AML-193 (cell line): Measurements from ENCODE around the gene TOE1.
A peak's percentile ranks its signal among the peaks of the same experiment; 100 is the strongest.
"Not testable (repeated sequence)": the region's sequence is repeated elsewhere in the genome, so short reads cannot be mapped to it uniquely, and the experiment has no call there.

Experiments
- DNase-seq, 2 experiments: peaks; one replicate each; lab custom pipeline; 2025; lab: John Stamatoyannopoulos, UW

Gene TOE1

DNA sequence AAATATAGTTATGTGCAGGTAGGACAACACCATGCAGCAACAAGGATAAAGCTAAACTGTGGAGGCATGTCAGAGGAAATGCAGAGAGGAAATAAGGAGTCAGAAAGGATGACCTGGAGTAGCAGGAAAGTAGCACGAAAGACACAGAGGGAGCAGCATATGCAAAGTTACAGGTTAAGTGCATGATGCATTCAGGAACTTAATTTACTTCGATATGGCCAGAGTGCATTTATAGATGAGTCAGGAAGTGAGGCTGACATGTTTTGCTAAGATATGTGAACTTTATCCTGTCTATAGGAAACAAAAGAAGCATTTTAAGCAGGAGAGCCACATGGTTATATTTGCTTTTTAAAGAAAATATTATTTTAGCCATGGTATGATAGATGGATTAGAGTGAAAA lies 15.7 kb downstream of the TOE1 start:
- no peak for DNase-seq

DNA sequence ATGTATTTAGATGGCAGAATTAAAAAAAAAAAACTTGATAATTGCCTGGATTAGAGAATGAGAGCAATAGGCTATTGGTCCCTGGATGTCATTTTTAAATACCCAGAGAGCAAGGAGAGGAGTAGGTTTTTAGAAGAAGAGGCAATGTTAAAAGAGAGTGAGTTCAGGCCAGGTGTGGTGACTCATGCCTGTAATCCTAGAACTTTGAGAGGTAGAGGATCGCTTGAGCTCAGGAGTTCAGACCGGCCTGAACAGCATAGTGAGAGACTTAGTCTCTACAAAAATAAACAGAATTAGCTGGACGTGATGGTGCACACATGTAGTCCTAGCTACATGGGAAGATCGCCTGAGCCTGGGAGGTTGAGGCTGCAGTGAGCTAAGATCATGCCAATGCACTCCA lies 16.2 kb downstream of the TOE1 start:
- DNase-seq: no peak

DNA sequence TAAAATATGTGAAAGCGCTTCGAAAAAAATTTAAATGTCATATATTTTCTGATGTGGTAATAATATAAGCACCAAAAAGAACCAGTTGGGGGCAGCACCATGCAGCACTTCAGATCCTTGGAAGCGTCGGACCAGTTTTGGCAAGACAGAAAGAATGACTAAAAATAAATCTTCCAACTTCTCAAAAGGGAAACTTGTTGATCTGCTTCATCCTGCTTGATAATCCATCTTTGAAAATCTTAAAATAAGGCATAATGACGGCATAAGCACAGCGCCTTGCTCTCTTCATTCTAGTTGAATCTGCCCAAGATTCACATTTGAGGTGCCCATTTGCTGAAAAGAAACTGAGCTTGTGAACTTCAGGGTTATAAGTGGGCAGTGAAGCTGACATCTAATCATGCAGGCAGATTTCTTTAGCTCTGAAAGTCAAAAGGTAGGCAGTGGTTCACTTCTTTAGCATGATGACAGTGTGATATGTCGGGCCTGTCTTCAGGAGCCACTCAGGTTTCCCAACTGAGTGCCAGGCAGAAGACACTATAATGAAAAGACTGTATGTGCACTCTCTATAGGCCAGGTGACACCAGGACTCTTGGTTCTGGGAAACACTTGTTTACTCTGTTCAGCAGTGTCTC lies 20.0 kb downstream of the TOE1 start:
- peak; percentile 60 to 66 for DNase-seq

GRCh38 chr1:45360981-45361380 lies 21.0 kb downstream of the TOE1 start:
- DNase-seq: not testable (repeated sequence)

- DNase-seq: no peak
These were observed 24.3 kb downstream of the TOE1 start for GRCh38 chr1:45364294-45364693.

DNA sequence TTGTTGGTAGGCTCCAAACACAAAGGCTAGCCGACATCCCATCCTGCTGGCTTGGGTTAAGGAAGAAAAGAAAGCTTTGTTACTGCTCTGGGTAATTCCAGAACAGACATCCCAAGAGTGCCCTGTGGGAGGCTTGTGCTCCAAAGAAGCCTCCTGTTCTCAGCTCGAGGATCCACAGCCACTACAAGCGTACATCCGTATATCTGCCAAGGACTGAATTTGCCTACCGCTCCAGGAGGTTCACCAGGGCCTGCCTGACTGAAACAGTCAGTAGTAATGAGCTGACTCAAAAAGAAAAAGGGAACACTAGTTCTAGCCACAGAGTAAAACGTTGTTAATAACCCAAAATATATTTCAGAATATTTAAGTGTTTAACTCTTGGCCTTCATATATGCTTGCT lies 25.1 kb downstream of the TOE1 start:
- DNase-seq: no peak

GRCh38 chr1:45370575-45370974 lies 30.6 kb downstream of the TOE1 start:
- DNase-seq: no peak

DNA sequence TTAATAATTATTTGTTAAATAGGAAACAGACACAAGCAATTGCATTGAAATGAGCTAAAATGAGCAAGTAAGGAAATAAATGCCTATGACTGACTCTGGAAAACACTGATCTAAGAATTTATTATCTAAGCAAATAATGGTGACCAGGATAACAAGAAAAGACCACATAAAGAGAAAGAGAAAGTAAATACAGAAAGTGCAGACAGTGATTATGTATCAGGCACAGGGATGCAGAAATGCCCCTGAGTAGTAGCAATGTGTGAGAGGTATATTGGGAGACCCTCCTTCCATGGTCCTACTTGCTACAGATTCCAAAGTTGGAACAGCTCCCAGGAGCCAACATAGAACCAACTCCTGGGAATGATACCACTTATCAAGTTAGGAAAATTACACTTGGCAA lies 33.6 kb downstream of the TOE1 start:
- DNase-seq: no peak

DNA sequence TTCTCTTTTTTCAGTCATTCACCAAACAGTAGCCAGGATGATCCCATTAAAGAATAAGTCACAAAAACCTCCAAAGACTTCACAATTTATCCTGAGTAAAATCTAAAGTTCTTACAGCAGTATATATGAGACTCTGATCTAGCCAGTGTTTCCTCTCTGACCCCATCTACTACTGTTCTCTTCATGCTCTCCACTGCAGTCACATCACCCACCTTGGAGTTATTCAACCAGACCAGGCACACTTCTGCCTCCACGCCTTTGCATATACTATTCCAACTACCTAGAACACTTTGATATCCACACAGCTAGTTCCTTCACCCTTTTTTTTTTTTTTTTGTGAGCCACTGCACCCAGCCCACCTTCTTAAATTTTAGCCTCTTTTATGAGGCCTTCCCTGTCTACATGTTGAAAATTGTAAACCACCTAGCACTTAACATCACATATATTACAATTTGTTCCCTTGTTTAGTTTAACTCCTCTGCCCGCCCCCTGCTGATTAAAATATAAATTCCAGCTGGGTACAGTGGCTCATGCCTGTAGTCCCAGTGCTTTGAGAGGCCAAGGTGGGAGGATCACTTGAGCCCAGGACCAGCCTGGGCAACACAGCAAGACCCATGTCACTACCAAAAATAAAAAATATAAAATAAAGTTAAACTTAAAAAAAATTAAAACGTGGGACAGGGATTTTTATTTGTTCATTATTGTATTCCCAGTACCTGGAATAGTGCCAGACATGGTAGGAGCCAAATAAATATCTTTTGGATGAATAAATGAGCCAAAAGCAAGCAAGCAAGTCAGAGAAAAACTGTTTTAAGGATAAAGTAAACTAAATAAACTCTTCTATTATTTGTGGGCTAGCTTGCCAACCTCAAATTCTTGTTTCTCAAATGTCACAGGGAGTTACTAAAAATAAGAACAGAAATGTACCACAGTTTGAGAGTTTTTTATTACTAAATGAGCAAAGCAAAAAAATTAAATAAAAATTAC lies 35.4 kb downstream of the TOE1 start:
- DNase-seq: no peak

DNA sequence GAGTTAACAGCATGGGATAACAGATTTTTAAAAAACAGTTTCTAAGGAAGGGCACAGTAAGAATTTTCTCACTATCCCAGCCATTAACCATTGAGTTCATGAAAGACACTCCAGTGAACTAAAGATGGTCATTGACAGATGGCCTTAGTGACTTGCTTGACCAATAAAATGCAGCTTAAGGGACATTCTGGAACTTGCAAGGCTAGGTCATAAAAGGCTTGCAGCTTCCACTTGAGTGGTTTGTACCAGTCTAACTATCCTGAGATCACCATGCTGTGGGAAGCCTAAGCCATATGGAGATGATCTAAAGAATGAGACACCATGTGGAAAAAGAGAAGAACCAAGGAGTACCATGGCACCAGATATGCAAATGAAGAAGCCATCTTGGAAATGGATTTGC lies 38.2 kb downstream of the TOE1 start:
- no peak for DNase-seq

DNA sequence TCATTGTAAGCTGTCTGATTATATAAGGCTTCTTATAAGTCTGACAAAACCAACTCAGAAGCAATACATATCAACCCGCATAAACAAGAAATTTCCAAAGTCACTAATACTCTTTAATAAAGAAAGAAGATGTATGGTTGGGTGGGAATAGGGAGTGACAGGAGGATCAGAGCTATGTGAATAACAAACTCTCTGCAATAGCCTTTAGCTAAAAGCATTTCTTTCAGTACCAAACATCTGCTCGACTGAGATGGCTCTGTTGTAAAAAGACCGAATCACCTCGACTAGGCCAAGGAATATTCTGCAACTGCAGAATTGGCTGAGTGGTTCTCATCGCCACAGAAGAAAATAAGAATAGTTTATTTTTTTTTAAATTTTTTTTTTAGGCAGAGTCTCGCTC lies 39.6 kb downstream of the TOE1 start:
- no peak for DNase-seq

GRCh38 chr1:45380125-45380524 lies 40.2 kb downstream of the TOE1 start:
- no peak for DNase-seq

GRCh38 chr1:45380730-45381129 lies 40.8 kb downstream of the TOE1 start:
- no peak for DNase-seq

DNA sequence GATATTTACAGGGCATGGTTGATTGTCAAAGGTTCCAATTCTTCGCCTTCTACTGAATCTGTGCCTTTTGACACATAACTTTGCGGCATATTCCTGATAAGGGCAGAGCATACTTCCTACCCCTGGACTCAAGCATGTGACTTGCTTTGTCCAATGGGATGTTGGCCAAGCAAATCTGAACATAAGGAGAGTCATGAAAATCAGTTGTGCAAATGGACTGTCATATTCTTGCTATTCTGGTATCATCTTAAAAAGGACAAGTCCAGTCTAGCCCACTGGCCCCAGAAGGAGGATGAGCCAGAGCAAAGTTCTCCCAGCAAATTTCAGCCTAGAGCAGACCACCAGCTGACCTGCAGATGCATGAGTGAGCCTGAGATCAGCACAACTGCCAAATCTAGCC lies 41.3 kb downstream of the TOE1 start:
- no peak for DNase-seq

DNA sequence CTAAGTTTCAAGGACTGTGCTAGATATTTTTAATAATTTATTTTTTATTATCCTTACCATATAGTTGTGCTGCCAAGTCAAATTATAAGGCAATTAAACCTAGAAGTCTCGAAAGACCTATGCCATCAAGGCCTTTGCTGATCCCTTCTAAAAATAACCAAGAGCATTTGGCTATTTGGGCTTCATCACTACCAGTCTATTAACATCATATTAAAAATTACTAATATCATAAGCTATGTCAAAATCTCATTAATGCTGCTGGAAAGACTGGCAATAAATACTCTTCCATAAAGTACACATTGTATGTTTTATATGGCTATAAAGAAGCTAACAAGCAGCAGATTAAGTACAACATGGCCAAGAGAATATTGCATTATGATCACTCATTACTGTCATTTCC lies 43.2 kb downstream of the TOE1 start:
- no peak for DNase-seq

GRCh38 chr1:45384213-45384612 lies 44.2 kb downstream of the TOE1 start:
- not testable (repeated sequence) for DNase-seq

- DNase-seq: no peak
These were observed 45.3 kb downstream of the TOE1 start for GRCh38 chr1:45385302-45385701.

- no peak for DNase-seq
These were observed 46.2 kb downstream of the TOE1 start for GRCh38 chr1:45386219-45386618.
